SIG-M5 treated with dmso at 0.1 percent for 504 hours (cell line): ENCODE data around the gene ADH7.
A peak's percentile ranks its signal among the peaks of the same experiment; 100 is the strongest.
"Not testable (repeated sequence)": the region's sequence is repeated elsewhere in the genome, so short reads cannot be mapped to it uniquely, and the experiment has no call there.

ENCODE experiments used
- DNase-seq: peaks from one replicate; lab custom pipeline; 2025; ENCODE audit not compliant: unreplicated experiment; lab: John Stamatoyannopoulos, UW

The ADH7 gene

DNA sequence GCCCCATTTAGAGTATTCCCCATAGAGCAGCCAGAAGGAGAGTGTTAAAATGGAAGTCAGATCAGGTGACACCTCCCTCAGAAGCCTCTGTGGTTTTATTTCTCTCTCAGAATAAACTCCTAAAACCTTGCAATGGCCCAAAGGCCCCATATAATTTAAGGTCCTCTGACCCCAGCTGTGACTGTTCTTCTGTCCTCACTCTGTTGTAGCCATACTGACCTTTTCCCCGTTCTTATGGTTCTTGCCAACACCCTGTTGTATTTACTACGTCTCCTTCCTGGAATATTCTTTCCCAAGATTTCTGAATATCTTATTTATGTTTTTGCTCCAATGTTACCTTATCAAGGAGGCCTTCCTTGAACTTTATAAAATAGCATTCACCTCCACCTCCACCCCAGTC, 18.0 kb downstream of the ADH7 start:
- no peak for DNase-seq

GRCh38 chr4:99415762-99416161, 19.4 kb downstream of the ADH7 start:
- not testable (repeated sequence) for DNase-seq

DNA sequence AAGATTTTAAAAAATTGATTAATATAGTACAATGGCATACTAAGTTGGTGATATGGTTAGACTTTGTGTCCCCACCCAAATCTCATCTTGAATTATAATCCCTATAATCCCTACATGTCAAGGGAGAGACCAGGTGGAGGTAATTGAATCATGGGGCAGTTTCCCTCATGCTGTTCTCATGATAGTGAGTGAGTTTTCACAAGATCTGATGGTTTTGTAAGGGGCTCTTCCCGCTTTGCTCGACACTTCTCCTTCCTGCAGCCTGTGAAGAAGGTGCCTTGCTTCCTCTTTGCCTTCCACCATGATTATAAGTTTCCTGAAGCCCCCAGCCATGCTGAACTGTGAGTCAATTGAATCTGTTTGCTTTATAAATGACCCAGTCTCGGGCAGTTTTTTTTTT, 20.2 kb downstream of the ADH7 start:
- not testable (repeated sequence) for DNase-seq

DNA sequence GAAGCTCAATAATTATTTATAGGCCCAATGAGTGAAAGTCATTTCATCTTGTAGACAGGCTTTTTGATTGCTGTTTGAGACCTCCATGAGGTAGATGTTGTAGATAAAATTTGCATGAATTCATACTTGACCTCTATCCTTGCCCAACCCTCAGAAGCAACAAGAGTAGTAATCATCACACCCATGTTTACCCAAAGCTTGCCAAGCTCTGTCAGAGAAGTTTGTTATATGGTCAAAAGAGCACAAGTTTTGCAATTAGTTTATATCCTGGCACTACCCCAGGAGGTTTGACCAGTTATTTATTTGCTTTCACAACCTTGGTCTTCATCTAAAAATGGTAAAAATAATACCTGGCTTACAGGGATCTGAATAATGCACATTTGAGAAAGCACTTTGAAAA, 20.7 kb downstream of the ADH7 start:
- DNase-seq = peak; percentile 25

DNA sequence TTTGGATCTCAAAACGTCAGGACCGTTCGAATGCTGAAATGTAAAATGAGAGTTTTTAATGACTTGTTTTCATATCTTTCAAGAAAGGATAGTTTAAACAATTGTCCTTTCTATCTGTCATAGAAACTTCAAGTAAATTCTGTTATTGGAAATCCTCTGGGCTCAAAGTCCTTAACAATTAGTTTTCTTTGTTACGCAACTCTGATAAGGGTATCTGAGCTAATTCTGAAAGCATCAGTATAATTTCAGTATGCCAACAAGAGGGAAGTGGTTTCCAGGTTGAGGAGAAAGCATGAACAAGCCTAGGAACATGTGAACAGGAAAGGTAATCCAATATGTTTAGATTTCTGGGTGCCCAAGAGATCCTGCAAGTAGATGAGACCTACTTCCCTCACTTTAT, 22.0 kb downstream of the ADH7 start:
- no peak for DNase-seq

GRCh38 chr4:99411041-99411440, 24.1 kb downstream of the ADH7 start:
- no peak for DNase-seq

GRCh38 chr4:99410075-99410474, 25.1 kb downstream of the ADH7 start:
- DNase-seq = no peak

DNA sequence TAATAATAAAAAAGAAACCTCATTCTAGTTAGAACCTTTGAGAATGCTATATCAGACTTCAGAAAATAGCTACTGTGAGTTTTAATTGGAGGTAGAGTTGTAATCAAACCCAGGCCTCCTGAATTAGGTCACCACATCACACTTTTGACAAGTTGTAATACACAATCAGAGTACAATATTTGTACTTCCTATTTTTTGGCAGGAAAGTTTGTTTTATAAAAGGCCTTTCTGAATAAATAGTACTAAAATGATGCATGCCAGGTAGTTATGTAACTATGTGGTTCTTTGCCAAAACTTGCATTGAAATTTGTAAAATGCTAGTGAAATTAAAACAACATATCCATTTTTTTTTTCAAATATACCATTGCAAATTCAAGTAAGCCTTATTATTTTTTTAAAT, 26.8 kb downstream of the ADH7 start:
- DNase-seq = no peak

DNA sequence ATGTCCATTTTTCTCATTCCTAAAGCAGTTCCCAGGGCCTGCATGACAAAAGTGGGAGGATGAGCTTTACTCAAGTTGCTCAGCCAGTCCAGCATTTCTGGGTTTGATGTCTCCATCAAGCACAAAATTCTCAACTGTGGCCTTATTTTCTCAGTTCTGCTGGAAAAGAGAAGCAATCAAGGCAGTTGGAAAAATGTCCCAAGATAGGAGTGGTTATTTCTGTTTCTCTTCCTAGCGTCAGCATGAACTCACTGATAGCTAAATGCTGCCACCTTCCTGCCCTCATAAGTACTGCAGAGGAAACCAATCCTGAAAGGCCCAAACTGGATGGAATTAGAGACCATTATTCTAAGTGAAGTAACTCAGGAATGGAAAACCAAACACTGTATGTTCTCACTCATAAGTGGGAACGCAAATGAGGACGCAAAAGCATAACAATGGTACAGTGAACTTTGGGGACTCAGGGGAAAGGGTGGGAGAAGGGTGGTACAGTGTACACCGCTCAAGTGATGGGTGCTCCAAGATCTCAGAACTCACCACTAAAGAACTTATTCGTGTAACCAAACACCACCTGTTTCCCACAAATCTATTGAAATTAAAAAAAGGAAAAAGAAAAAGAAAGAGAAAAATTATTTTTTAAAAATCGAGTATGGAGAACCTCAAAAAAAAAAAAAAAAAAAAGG, 29.6 kb downstream of the ADH7 start:
- peak; percentile 55 for DNase-seq

DNA sequence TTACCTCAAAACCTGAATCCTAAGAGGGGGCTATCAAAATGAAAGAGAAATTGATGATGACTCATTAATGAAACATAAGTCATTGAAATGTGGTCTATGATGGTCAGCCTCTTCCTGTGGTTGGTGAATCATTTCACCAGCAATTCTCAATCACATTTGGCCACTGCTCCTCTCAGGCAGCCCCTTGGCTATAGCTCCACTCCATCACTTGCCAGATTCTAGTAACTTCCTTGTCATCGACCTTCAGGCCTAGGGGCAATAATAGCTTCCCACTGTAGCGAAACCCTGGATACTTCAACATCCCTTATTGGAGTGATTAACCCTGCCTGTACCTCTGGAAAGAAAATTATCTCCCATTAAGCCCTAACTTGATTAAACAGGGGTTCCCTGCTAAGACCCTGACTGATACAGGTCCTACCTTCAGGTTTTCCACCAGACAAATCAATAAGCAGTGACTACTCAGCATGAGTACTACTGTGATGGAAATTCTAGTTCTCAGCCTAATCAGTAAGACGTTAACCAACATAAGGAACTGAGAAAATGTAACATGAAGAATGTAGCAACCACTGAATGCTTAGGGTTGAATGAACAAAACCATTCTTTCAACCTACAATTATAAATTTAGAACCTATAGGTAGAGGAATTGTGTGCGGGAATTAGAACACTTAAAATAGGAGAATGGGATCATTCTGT, 30.4 kb downstream of the ADH7 start:
- DNase-seq = no peak

DNA sequence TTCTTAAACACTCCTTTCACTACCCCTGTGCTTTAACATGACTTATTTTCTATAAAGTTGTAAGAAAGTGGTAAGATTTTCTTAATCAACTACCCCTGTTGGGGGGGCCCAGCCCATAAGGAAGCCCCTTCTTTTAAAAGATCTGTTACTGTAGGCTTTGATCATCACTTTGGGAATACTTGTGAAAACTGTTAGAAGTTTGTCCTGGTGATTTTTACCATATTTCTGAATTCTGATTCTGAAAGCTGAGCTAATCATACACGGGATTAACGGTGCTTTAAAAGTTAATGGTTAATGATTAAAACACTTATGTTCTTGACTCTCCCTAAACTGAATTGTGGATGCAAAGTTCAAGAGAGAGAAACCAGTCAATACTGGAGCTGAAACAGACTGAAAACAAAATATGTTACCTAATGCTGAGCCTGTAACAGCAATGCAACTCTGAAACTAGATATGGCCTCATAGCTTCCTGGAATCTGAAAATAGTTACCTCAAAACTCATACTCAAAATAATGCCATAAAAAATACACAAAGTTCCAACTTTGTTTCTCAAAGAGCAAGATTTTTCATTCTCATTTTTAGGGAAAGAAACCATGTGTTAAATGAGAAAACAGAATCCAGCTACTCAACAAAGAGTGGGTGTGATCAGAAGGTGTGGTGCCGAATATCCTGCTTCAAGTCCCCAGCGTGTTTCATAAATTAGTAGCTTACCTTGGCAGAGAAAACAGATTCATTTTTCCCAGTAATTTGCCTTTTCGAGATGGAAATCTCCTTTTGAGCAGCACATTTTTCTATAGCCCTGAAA, 31.6 kb downstream of the ADH7 start:
- no peak for DNase-seq

DNA sequence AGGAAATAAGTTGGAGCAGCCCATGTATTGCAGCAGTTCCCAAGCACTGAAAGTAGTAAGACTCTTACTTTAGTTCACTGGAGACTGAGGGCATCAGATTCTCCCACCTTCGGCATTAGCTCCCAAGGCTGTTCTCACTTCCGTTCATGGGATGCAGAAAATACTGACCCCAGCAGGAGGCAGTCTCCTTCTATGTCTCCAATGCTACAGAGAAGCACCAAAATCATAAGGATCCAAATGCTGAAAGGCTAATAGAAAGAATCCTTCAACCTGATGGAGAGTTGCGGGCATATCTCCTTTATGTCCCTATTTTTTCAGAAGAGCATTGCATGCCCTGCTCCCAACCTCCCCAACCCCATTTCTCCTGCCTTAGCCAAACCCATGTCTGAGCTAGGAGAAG, 32.4 kb downstream of the ADH7 start:
- DNase-seq = no peak

- no peak for DNase-seq
These were observed 34.3 kb downstream of the ADH7 start for GRCh38 chr4:99400831-99401230.

DNA sequence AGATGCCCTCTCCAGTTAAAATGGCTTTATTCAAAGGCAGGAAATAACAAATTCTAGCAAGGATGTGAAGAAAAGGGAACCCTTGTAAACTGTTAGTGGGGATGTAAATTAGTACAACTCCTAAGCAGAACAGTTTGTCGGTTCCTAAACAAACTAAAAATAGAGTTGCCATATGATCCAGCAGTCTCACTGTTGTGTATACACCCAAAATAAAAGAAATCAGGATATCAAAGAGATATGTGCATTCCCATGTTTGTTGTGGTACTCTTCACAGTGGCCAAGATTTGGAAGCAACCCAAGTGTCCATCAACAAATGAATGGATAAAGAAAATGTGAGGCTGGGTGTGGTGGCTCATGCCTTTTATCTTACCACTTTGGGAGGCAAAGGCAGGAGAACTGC, 36.1 kb downstream of the ADH7 start:
- DNase-seq = no peak

- DNase-seq = no peak
These were observed 39.4 kb downstream of the ADH7 start for GRCh38 chr4:99395595-99396364.

- DNase-seq = no peak
These were observed 40.2 kb downstream of the ADH7 start for GRCh38 chr4:99394896-99395295.

DNA sequence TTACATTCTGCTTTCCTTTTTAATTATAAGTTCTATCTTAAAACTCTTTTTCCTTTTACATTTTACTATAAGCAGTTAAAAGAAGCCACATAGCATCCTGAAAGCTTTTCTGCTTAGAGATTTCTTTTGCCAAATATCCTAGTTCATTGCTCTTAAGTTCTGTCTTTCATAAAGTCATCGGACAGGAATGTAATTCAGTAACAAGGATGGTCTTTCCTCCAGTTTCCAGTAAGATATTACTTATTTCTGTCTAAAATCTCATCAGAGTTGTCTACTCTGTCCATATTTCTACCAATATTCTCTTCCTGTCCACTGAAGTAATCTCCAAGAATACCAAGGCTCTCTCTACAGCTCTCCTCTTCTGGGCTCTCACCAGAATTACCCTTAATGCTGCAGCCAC, 45.1 kb downstream of the ADH7 start:
- DNase-seq = no peak

DNA sequence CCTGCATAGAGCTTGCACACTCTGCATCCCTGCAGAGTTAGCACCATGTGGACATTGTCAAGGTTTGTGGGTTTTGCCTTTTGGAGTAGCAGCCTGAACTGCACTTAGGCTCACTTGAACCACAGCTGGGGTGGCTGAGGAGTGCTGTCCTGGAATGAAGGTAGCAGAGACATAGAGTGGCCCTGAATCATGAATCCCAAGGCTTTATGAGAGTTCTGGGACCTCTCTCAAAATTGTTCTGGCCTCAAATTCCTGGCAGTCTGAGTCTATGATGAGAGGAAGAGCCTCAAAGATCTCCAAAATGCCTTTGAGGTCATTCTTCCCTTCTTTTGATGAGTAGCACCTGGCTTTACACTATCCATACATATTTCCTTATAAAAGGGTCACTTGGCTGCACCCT, 45.5 kb downstream of the ADH7 start:
- no peak for DNase-seq

- no peak for DNase-seq
These were observed 51.2 kb downstream of the ADH7 start for GRCh38 chr4:99383833-99384392.

- no peak for DNase-seq
These were observed 51.7 kb downstream of the ADH7 start for GRCh38 chr4:99383399-99383798.

GRCh38 chr4:99382745-99383360, 52.3 kb downstream of the ADH7 start:
- no peak for DNase-seq
